WERI-Rb-1 (cell line): ENCODE results near the gene XPNPEP2.

Experiments
- DNase-seq: peaks from one replicate; pipeline ENCODE4 v3.0.0-alpha.2; 2020
- H3K27ac ChIP-seq: fragments of 250-450 bp; sonication (Bioruptor Pico); 2 replicates; pipeline ENCODE4 v1.5.1; 2020; ENCODE audit warnings: mild to moderate bottlenecking, moderate library complexity
- H3K27me3 ChIP-seq: fragments of 250-450 bp; sonication (Bioruptor Pico); 2 replicates; pipeline ENCODE4 v1.5.1; 2021; ENCODE audit warnings: mild to moderate bottlenecking, low read depth, moderate library complexity; ENCODE audit not compliant: insufficient read depth, severe bottlenecking
- H3K36me3 ChIP-seq: fragments of 250-450 bp; sonication (Bioruptor Pico); 2 replicates; pipeline ENCODE4 v1.5.1; 2020; ENCODE audit warnings: mild to moderate bottlenecking, moderate library complexity
- H3K4me3 ChIP-seq: 2 replicates; pipeline ENCODE4 v1.5.1; 2011; ENCODE audit warnings: low read depth, mild to moderate bottlenecking, control low read depth, low read length
- H3K9me3 ChIP-seq: fragments of 250-450 bp; sonication (Bioruptor Pico); 2 replicates; pipeline ENCODE4 v1.5.1; 2021; ENCODE audit warnings: mild to moderate bottlenecking, moderate library complexity; ENCODE audit not compliant: severe bottlenecking
- TF ChIP-seq, protein P1 (sequence below): IDR thresholded peaks from 2 replicates; pipeline ENCODE4 v1.5.1; 2011; ENCODE audit warnings: low read depth, mild to moderate bottlenecking, control low read depth, inconsistent platforms, low read length

XPNPEP2 gene

DNA sequence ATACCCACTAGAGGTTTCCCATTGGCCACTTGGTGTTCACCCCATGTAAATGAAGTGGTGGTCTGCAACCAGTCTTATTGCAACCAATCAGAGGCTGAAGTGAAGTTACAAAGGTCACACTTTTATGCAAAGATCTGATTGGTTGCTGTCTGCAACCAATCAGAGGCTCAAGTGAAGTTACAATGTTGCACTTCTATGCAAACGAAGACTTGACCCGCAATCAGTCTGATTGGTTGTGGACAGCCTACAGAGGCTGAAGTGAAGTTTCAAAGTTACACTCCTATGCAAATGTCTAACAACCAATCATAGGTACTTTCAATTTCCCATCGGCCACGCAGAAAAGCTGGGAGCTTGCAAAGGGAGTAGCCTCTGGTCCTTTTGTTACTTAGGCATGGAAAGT lies 22.3 kb upstream of the XPNPEP2 start:
- TF ChIP-seq, protein P1, sequence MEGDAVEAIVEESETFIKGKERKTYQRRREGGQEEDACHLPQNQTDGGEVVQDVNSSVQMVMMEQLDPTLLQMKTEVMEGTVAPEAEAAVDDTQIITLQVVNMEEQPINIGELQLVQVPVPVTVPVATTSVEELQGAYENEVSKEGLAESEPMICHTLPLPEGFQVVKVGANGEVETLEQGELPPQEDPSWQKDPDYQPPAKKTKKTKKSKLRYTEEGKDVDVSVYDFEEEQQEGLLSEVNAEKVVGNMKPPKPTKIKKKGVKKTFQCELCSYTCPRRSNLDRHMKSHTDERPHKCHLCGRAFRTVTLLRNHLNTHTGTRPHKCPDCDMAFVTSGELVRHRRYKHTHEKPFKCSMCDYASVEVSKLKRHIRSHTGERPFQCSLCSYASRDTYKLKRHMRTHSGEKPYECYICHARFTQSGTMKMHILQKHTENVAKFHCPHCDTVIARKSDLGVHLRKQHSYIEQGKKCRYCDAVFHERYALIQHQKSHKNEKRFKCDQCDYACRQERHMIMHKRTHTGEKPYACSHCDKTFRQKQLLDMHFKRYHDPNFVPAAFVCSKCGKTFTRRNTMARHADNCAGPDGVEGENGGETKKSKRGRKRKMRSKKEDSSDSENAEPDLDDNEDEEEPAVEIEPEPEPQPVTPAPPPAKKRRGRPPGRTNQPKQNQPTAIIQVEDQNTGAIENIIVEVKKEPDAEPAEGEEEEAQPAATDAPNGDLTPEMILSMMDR = no peak
- H3K4me3 ChIP-seq = no peak overlapping the region
- H3K27ac ChIP-seq = no peak overlapping the region
- no peaks in the 10 kb centered on the region for H3K36me3 ChIP-seq
- H3K9me3 ChIP-seq = no peaks in the 10 kb centered on the region
- H3K27me3 ChIP-seq = no peaks in the 10 kb centered on the region
- DNase-seq = no peak

DNA sequence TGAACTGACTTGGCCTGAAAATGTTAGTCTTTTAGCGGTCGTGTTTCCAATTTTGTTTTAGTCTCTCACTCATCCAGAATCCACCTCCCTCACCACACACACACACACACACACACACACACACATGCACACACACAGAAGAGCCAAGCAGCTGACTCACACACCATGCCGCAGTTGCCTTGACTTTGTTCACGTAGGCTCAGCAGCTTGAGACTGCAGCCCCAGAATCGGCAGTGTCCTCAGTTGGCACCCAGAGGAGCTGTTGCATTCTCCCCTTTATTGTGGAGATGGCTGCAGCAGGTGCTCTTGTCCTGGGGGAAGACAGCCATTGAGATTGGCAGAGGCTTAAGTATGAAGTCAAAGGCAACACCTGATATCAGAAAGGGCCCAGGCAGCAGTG lies 20.9 kb upstream of the XPNPEP2 start:
- Histone ChIP-seq H3K27ac (no peak overlapping the region), H3K27me3 (no peaks in the 10 kb centered on the region), H3K9me3 (no peaks in the 10 kb centered on the region), H3K4me3 (no peak overlapping the region), H3K36me3 (no peaks in the 10 kb centered on the region)
- TF ChIP-seq, protein P1 = no peak
- DNase-seq = no peak

DNA sequence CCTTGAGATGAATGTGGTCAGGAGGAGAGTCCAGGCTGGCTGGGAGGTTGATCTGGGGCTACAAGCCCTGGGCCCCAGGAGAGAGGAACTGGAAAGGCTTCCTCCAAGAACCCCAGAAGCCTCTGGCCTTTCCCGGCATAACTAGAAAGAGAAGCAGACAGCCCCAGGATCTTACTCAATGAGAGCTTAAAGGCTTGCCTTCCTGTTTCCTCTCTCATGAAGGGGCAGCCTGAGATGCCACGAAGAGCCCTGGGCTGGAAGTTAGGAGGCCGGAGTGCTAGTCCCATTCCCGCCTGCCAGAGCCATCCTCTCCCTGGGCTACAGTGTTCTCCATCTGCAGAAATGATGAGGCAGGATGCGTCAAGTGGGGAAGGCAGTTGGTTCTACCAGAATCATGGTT lies 20.1 kb upstream of the XPNPEP2 start:
- H3K27me3 ChIP-seq = no peaks in the 10 kb centered on the region
- TF ChIP-seq, protein P1 = no peak
- DNase-seq = no peak
- H3K9me3 ChIP-seq = no peaks in the 10 kb centered on the region
- no peaks in the 10 kb centered on the region for H3K36me3 ChIP-seq
- H3K27ac ChIP-seq = no peak overlapping the region
- no peak overlapping the region for H3K4me3 ChIP-seq

DNA sequence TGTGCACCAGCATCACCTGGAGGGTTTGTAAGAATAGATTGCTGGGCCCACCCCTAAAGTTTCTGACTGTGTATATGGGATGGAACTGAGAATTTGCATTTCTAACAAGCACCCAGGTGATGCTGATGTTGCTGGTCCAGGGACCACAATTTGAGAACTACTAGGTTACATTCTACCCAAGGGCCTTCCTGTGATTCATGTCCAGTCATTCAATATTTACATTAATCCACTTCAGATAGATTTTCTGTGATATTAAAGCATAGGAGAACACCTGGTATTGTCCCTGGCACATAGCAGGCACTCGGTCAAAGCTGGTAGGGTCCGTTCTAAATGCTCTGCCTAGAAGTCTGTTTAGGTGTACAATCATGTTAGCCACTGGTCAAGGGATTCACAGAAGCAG lies 19.5 kb upstream of the XPNPEP2 start:
- DNase-seq = no peak
- Histone ChIP-seq H3K4me3 (no peak overlapping the region), H3K27ac (no peak overlapping the region), H3K27me3 (no peaks in the 10 kb centered on the region), H3K9me3 (no peaks in the 10 kb centered on the region), H3K36me3 (no peaks in the 10 kb centered on the region)
- TF ChIP-seq, protein P1 = no peak

DNA sequence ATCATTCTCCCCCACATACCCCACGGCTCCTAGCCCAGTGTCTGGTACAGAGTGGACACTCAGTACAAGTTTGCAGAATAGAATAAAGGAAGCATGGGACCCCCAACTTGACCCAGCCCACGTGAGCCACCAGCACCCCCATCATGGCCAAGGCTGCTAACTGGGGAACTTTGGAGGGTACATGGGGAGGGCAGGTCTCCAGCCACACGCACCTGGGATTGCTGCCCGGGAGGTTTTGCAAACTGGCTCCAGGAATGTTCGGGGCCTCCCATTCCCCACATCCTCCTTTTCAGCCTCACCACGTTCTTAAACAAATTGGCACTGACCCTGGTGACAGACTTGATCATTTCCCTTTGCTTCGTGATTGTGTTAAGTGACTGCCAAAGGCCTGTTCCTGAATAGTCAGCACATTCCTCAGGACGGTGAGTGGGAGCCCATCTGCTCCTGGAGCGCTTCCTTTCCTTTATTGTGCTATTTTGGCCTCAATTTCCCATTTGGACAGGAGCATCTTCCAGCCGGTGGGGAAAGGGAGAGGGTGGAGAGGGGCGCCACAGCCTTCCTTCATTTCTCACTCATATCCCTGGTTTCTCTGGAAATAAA lies 18.7 kb upstream of the XPNPEP2 start:
- TF ChIP-seq, protein P1 = no peak
- no peak overlapping the region for H3K27ac ChIP-seq
- H3K36me3 ChIP-seq = no peaks in the 10 kb centered on the region
- H3K27me3 ChIP-seq = no peaks in the 10 kb centered on the region
- no peaks in the 10 kb centered on the region for H3K9me3 ChIP-seq
- no peak for DNase-seq
- no peak overlapping the region for H3K4me3 ChIP-seq

DNA sequence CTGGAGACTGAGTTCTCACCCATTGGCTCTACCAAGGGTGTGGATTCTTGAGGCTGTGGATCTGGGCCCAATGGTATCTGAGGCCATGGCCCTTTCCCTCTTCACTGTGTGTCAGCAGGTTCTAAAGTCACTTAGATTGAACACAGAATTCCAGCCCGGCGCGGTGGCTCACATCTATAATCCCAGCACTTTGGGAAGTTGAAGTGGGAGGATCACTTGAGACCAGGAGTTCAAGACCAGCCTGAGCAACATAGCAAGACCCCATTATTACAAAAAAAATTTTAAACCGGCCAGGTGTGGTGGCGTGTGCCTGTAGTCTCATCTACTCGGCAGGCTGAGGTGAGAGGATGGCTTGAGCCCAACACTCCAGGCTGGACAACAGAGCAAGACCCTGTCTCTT lies 18.0 kb upstream of the XPNPEP2 start:
- H3K36me3 ChIP-seq = no peaks in the 10 kb centered on the region
- no peak overlapping the region for H3K4me3 ChIP-seq
- H3K9me3 ChIP-seq = no peaks in the 10 kb centered on the region
- H3K27ac ChIP-seq = no peak overlapping the region
- H3K27me3 ChIP-seq = no peaks in the 10 kb centered on the region
- no peak for DNase-seq
- TF ChIP-seq, protein P1 = no peak
